ENCODE measurements around the gene KCNN4.

KCNN4 gene

GRCh38 chr19:43726736-43727592, 53.8 kb downstream of the KCNN4 start:
- no peak overlapping the region for H3K4me3 ChIP-seq (ENCODE audit: low read depth, low read length)
- H3K27me3 ChIP-seq (ENCODE audit: control insufficient read depth, insufficient read depth, low read length), result no peaks in the 10 kb centered on the region
- H3K36me3 ChIP-seq (ENCODE audit: control insufficient read depth, insufficient read depth, low read length), result peaks cover 24% of the 10 kb centered on the region
- no peaks in the 10 kb centered on the region for H3K9me3 ChIP-seq (ENCODE audit: control insufficient read depth, insufficient read depth, low read length)
- H3K27ac ChIP-seq (ENCODE audit: low read depth, low read length), result no peak overlapping the region
- no peaks in the 10 kb centered on the region for H3K4me1 ChIP-seq (ENCODE audit: control insufficient read depth, insufficient read depth, low read length)
- H3K9ac ChIP-seq (ENCODE audit: low read depth, low read length), result no peak overlapping the region

- Histone ChIP-seq H3K27ac (ENCODE audit: low read depth, low read length) (no peak overlapping the region), H3K4me3 (ENCODE audit: low read depth, low read length) (no peak overlapping the region)
These were observed 55.3 kb downstream of the KCNN4 start for GRCh38 chr19:43725468-43725867.

GRCh38 chr19:43724896-43725295, 55.9 kb downstream of the KCNN4 start:
- Histone ChIP-seq H3K4me3 (ENCODE audit: low read depth, low read length) (no peak overlapping the region), H3K27ac (ENCODE audit: low read depth, low read length) (no peak overlapping the region), H3K9me3 (ENCODE audit: control insufficient read depth, insufficient read depth, low read length) (no peaks in the 10 kb centered on the region), H3K27me3 (ENCODE audit: control insufficient read depth, insufficient read depth, low read length) (no peaks in the 10 kb centered on the region), H3K36me3 (ENCODE audit: control insufficient read depth, insufficient read depth, low read length) (peaks cover 11% of the 10 kb centered on the region; the same call in 1 of the 2 replicates), H3K4me1 (ENCODE audit: control insufficient read depth, insufficient read depth, low read length) (no peaks in the 10 kb centered on the region), H3K9ac (ENCODE audit: low read depth, low read length) (no peak overlapping the region)

More at GRCh38 chr19:43725468-43725867, 55.3 kb downstream of the KCNN4 start:
- Histone ChIP-seq H3K9ac (ENCODE audit: low read depth, low read length) (no peak overlapping the region), H3K9me3 (ENCODE audit: control insufficient read depth, insufficient read depth, low read length) (no peaks in the 10 kb centered on the region), H3K4me1 (ENCODE audit: control insufficient read depth, insufficient read depth, low read length) (no peaks in the 10 kb centered on the region), H3K36me3 (ENCODE audit: control insufficient read depth, insufficient read depth, low read length) (peaks cover 11% of the 10 kb centered on the region; the same call in 1 of the 2 replicates), H3K27me3 (ENCODE audit: control insufficient read depth, insufficient read depth, low read length) (no peaks in the 10 kb centered on the region)

GRCh38 chr19:43723588-43723987, 57.2 kb downstream of the KCNN4 start:
- Histone ChIP-seq H3K4me1 (ENCODE audit: control insufficient read depth, insufficient read depth, low read length) (no peaks in the 10 kb centered on the region), H3K9ac (ENCODE audit: low read depth, low read length) (no peak overlapping the region), H3K27ac (ENCODE audit: low read depth, low read length) (no peak overlapping the region), H3K4me3 (ENCODE audit: low read depth, low read length) (no peak overlapping the region), H3K36me3 (ENCODE audit: control insufficient read depth, insufficient read depth, low read length) (peaks cover 2% of the 10 kb centered on the region; the same call in 1 of the 2 replicates), H3K27me3 (ENCODE audit: control insufficient read depth, insufficient read depth, low read length) (no peaks in the 10 kb centered on the region), H3K9me3 (ENCODE audit: control insufficient read depth, insufficient read depth, low read length) (no peaks in the 10 kb centered on the region)

- no peaks in the 10 kb centered on the region for H3K27me3 ChIP-seq (ENCODE audit: control insufficient read depth, insufficient read depth, low read length)
- H3K9ac ChIP-seq (ENCODE audit: low read depth, low read length), result no peak overlapping the region
- H3K36me3 ChIP-seq (ENCODE audit: control insufficient read depth, insufficient read depth, low read length), result no peaks in the 10 kb centered on the region
- H3K9me3 ChIP-seq (ENCODE audit: control insufficient read depth, insufficient read depth, low read length), result no peaks in the 10 kb centered on the region
- H3K4me3 ChIP-seq (ENCODE audit: low read depth, low read length), result no peak overlapping the region
- no peak overlapping the region for H3K27ac ChIP-seq (ENCODE audit: low read depth, low read length)
- no peaks in the 10 kb centered on the region for H3K4me1 ChIP-seq (ENCODE audit: control insufficient read depth, insufficient read depth, low read length)
These were observed 59.2 kb downstream of the KCNN4 start for GRCh38 chr19:43721469-43722048.

- Histone ChIP-seq H3K4me1 (ENCODE audit: control insufficient read depth, insufficient read depth, low read length) (no peaks in the 10 kb centered on the region), H3K27me3 (ENCODE audit: control insufficient read depth, insufficient read depth, low read length) (no peaks in the 10 kb centered on the region), H3K9me3 (ENCODE audit: control insufficient read depth, insufficient read depth, low read length) (no peaks in the 10 kb centered on the region), H3K9ac (ENCODE audit: low read depth, low read length) (no peak overlapping the region), H3K4me3 (ENCODE audit: low read depth, low read length) (no peak overlapping the region), H3K27ac (ENCODE audit: low read depth, low read length) (no peak overlapping the region), H3K36me3 (ENCODE audit: control insufficient read depth, insufficient read depth, low read length) (no peaks in the 10 kb centered on the region)
These were observed 59.8 kb downstream of the KCNN4 start for GRCh38 chr19:43720936-43721335.

DNA sequence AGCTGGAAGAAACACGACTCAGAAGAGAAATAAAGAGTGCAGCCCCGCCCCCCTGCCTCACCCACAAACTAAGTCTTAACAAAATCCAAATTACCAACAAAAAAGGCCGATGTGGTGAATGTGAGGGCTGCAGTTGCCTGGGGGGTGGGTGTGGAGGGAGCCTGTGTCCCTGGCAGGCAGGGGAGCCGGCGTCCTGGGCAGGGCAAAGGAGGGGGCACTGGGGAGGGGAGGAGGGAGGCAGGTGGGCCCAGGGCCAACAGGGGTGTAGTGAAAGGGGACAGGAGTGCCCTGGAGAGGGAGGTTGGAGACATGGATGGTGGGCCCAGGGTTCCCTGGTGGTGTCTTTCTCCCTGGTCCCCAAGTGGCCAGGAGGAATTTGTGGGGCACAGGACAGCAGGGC, 60.9 kb downstream of the KCNN4 start:
- H3K27ac ChIP-seq (ENCODE audit: low read depth, low read length), result no peak overlapping the region
- no peak overlapping the region for H3K9ac ChIP-seq (ENCODE audit: low read depth, low read length)
- no peaks in the 10 kb centered on the region for H3K27me3 ChIP-seq (ENCODE audit: control insufficient read depth, insufficient read depth, low read length)
- H3K9me3 ChIP-seq (ENCODE audit: control insufficient read depth, insufficient read depth, low read length), result no peaks in the 10 kb centered on the region
- H3K4me1 ChIP-seq (ENCODE audit: control insufficient read depth, insufficient read depth, low read length), result no peaks in the 10 kb centered on the region
- no peaks in the 10 kb centered on the region for H3K36me3 ChIP-seq (ENCODE audit: control insufficient read depth, insufficient read depth, low read length)
- H3K4me3 ChIP-seq (ENCODE audit: low read depth, low read length), result no peak overlapping the region

DNA sequence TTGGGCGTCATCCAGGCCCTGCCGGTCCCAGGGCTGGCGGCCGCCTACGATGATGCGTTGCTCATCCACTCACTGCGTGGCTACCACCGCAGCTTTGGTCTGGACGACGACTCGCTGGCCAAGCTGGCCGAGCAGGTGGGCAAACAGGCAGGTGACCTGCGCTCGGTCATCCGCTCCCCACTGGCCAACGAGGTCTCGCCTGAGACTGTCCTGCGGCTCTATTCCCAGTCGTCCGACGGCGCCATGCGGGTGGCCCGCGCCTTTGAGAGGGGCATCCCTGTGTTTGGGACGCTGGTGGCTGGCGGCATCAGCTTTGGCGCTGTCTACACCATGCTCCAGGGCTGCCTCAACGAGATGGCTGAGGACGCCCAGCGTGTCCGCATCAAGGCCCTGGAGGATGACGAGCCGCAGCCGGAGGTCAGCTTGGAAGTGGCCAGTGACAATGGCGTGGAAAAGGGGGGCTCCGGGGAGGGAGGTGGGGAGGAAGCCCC, 61.4 kb downstream of the KCNN4 start:
- no peaks in the 10 kb centered on the region for H3K9me3 ChIP-seq (ENCODE audit: control insufficient read depth, insufficient read depth, low read length)
- no peak overlapping the region for H3K4me3 ChIP-seq (ENCODE audit: low read depth, low read length)
- no peaks in the 10 kb centered on the region for H3K4me1 ChIP-seq (ENCODE audit: control insufficient read depth, insufficient read depth, low read length)
- no peak overlapping the region for H3K27ac ChIP-seq (ENCODE audit: low read depth, low read length)
- H3K36me3 ChIP-seq (ENCODE audit: control insufficient read depth, insufficient read depth, low read length), result no peaks in the 10 kb centered on the region
- no peaks in the 10 kb centered on the region for H3K27me3 ChIP-seq (ENCODE audit: control insufficient read depth, insufficient read depth, low read length)
- no peak overlapping the region for H3K9ac ChIP-seq (ENCODE audit: low read depth, low read length)

DNA sequence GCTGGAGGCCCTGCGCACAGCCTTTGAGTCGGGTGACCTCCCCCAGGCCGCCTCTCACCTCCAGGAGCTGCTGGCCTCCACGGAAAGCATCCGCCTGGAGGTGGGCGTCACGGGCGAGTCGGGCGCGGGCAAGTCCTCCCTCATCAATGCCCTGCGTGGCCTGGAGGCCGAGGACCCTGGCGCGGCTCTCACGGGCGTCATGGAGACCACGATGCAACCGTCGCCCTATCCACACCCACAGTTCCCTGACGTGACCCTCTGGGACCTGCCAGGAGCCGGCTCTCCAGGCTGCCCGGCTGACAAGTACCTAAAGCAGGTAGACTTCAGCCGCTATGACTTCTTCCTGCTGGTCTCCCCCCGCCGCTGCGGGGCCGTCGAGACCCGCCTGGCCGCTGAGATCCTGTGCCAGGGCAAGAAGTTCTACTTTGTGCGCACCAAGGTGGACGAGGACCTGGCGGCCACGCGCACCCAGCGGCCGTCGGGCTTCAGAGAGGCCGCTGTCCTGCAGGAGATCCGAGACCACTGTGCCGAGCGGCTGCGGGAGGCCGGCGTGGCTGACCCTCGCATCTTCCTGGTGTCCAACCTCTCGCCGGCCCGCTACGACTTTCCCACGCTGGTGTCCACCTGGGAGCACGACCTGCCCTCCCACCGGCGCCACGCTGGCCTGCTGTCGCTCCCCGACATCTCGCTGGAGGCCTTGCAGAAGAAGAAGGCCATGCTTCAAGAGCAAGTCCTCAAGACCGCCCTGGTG, 62.0 kb downstream of the KCNN4 start:
- no peak overlapping the region for H3K27ac ChIP-seq (ENCODE audit: low read depth, low read length)
- no peaks in the 10 kb centered on the region for H3K27me3 ChIP-seq (ENCODE audit: control insufficient read depth, insufficient read depth, low read length)
- no peaks in the 10 kb centered on the region for H3K9me3 ChIP-seq (ENCODE audit: control insufficient read depth, insufficient read depth, low read length)
- H3K36me3 ChIP-seq (ENCODE audit: control insufficient read depth, insufficient read depth, low read length), result no peaks in the 10 kb centered on the region
- no peak overlapping the region for H3K9ac ChIP-seq (ENCODE audit: low read depth, low read length)
- H3K4me3 ChIP-seq (ENCODE audit: low read depth, low read length), result no peak overlapping the region
- H3K4me1 ChIP-seq (ENCODE audit: control insufficient read depth, insufficient read depth, low read length), result no peaks in the 10 kb centered on the region

Data from HUES48 (cell line).